NOMO-1 (cell line): ENCODE results near the gene KPNA1.

ENCODE experiments used
- DNase-seq, 2 experiments: peaks; one replicate each; lab custom pipeline; 2025; ENCODE audit not compliant: unreplicated experiment in 2 of 2; lab: John Stamatoyannopoulos, UW

The KPNA1 gene

DNA sequence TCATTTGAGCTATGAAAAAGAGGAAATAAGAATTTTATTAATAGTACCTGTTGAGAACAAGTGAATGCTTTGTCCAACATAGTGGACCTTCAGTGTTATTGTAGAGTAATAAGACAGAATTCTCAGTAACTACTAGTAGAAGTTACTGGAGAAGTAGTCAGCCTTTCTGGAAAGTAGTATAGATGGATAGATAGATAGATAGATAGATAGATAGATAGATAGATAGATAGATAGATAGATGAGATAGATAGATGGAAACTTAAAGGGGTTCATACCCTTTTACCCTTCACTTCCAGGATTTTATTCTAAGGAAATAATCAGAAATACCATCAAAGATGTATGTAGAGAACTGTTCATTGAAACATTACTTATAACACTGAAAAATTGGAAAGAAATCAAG is 125.5 kb downstream of the KPNA1 start:
- no peak for DNase-seq

- no peak for DNase-seq
Measured at GRCh38 chr3:122387709-122388108, 127.0 kb downstream of the KPNA1 start.

DNA sequence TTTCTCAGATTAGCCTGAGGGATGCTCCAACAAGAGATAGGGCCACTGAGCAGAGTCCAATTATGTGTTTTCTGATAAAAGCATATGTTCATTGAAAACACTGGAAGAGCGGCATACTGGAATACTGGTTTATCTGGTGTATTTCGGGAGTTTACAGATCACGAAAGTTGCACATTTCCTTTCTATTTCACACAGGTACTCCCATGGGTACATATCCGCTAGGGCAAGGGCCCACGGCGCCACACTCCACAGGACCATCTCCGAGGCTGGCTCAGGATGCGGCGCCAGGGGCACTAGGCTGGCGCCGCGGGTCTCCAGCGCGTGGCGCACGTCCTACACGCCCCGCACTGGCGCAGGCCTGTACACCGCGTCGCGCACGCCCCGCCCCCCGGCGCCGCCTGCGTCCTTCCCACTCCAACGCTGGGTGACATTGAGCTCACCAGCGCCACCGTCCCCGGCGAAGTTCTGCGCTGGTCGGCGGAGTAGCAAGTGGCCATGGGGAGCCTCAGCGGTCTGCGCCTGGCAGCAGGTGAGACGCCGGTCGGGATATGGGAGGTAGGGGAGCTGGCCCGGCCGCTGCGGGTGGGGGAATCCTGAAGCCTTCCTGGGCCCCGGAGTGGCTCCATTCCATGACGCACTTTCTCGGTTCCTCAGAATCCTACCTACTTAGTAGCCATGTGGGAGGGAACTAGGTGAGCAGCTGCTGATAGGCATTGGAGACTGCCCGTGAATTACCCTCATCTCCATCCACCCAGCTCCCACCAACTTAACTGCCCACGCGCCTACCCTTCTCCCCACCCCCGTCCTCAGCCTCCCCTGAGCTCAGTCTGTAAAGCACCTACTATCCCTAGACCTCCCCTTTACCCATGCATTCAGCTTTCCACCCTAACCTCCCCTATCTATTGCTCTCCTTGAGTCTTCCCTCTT is 130.7 kb downstream of the KPNA1 start, which contains the start of gene FAM162A:
Gene FAM162A (plus strand): TSS at position 412 of the 927 bp plus-strand sequence. CDS start 84 bp downstream, at position 496.
- peak; percentile 96 for DNase-seq

DNA sequence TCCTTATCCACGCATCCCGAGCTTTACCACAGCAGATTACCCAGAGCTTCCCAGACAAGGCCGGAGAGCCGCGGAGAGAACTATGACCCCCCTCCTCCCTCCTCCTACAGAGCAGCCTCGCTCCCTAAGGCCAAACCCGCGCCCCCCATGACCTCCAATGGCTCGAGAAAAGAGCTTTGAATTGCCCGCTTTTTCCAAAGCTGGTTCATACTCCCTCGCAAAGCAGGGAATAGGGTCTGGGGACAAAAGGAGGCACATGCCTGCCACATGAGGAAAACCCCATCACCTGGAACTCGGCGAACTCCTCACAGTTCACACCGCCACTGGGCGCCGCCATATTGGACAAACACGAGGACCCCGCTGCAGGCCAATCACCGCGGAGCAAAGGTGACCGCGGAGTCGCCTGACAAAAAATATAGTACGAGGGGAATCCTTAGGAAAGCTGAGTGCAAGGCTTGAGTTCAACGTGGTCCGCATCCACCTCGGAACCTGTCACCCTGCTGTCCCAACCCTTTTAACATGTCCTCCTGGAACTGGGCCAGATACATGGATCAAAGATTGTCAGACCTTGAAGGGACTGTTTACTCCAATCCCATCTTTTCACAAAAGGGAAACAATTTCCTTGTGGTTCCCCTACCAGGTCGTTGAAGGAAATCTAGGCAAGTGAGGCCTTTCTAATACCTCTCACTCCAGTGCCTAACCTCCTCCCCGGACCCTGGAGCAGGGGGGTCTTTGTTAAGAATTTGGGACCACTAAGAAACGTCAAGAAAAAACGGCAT is 131.7 kb downstream of the KPNA1 start, which contains the start of gene MIX23:
Gene MIX23 (minus strand): TSS at position 344 of the 779 bp plus-strand sequence. CDS start 7 bp downstream, at position 337.
- DNase-seq, result peak; percentile 78

GRCh38 chr3:122377975-122378374 is 136.8 kb downstream of the KPNA1 start:
- DNase-seq, result no peak

DNA sequence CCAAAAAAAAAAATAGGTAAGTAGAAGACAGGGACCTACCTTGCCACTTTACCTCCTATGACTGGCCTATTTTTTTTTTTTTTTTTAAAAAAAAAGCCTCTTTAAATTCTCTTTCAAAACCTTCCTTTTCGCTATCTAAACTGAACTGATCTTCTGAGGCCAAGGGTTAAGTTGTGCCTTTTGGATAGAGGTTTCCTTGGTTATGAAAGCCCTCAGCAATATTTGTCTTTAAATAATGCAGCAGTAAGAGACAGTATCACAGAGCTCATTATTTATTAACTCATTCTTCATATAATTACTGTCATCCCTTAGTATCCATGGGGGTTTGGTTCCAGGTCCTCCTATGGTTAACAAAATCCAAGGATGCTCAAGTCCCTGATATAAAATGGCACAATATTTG is 140.7 kb downstream of the KPNA1 start:
- DNase-seq, result no peak
